H1 (cell line): Measurements from ENCODE around the gene STAT3. TPM values are rescaled to one million over a fixed set of nuclear protein-coding genes. Genes with fewer than 3 reads are reported as not detected.

Experiments
- ATF2 ChIP-seq: IDR thresholded peaks from 2 replicates; pipeline ENCODE4 v1.6.1; 2012; ENCODE audit warnings: low read length, inconsistent platforms
- CHD7 ChIP-seq: fragments of 300-600 bp; sonication (generic); IDR thresholded peaks from 2 replicates; pipeline ENCODE4 v1.7.1; 2012; ENCODE audit warnings: low read length, moderate library complexity, mild to moderate bottlenecking, inconsistent platforms; ENCODE audit not compliant: insufficient replicate concordance
- EP300 ChIP-seq, 2 experiments: IDR thresholded peaks; 1 replicate in 1 of 2; 2 replicates in 1 of 2; pipeline ENCODE4 v1.6.1; 2011 to 2012; ENCODE audit warnings: low read depth in 2 of 2, low read length in 2 of 2, mild to moderate bottlenecking in 2 of 2, borderline replicate concordance in 1 of 2, inconsistent platforms in 1 of 2, moderate library complexity in 1 of 2
- EZH2 ChIP-seq: fragments of 200-600 bp; sonication (generic); IDR thresholded peaks from 2 replicates; pipeline ENCODE4 v1.7.1; 2012; ENCODE audit warnings: low read depth, mild to moderate bottlenecking, moderate library complexity, low read length, inconsistent platforms; ENCODE audit not compliant: severe bottlenecking
- GTF2F1 ChIP-seq: IDR thresholded peaks from 2 replicates; pipeline ENCODE4 v1.6.1; 2012; ENCODE audit warnings: low read depth, low read length, improper control_type of control experiment, borderline replicate concordance
- SIRT6 ChIP-seq: IDR thresholded peaks from one replicate; pipeline ENCODE4 v1.7.1; 2012; ENCODE audit warnings: low read length, inconsistent platforms
- SRF ChIP-seq: IDR thresholded peaks from 2 replicates; pipeline ENCODE4 v1.6.1; 2011; ENCODE audit warnings: mild to moderate bottlenecking, low read depth, low read length, moderate library complexity
- TCF12 ChIP-seq: IDR thresholded peaks from 2 replicates; pipeline ENCODE4 v1.6.1; 2011; ENCODE audit warnings: low read depth, mild to moderate bottlenecking, low read length
- polyA plus RNA-seq, 7 experiments: library from polyadenylated mRNA; depleted of rRNA in 3 of 7; stranded (reverse) in 5 of 7; unstranded in 2 of 7; fragments of >200 nt in 5 of 7; fragments of 200-250 nt in 2 of 7; gene quantifications; 1 replicate in 5 of 7; 2 replicates in 1 of 7; 4 replicates in 1 of 7; pipeline versions ENCODE4 v1.2.1 to v1.2.3, GENCODE V29; 2011 to 2013; ENCODE audit warnings: missing spikeins in 2 of 7, mixed read lengths in 2 of 7
- total RNA-seq: library from RNA; stranded (reverse); fragmentation: NEBNext Ultra II Directional; extraction: Animal tissue kit (Norgen Biotek cat#: 25700); gene quantifications from 2 replicates; pipeline ENCODE4 v1.2.1, GENCODE V29; 2021

Gene STAT3
- total and polyA plus RNA-seq, 2 of the 8 experiments (the other 6 are each of a cell fraction or from before 2014, with no cell fraction given) = 38.4 to 94.1 TPM

GRCh38 chr17:42286411-42287221, 101.6 kb downstream of the STAT3 start (continued):
- TF ChIP-seq CHD7 = no peak
- no peak for TF ChIP-seq GTF2F1
- no peak for TF ChIP-seq TCF12
- TF ChIP-seq EZH2 = no peak
- TF ChIP-seq SRF = no peak
- TF ChIP-seq ATF2 = no peak
- TF ChIP-seq EP300 (IDR thresholded peaks at IDR 0.05; ENCODE audit: borderline replicate concordance in 1 of 2, low read depth in 2 of 2, low read length in 2 of 2) = no peak
- TF ChIP-seq SIRT6 = no peak
